Measurements from ENCODE around the gene RFX2. TPM values are rescaled to one million over a fixed set of nuclear protein-coding genes. Genes with fewer than 3 reads are reported as not detected.

The RFX2 gene
- total RNA-seq, 1 experiment from 2014 or later = 4.6 TPM

GRCh38 chr19:6133231-6133630 lies 22.9 kb upstream of the RFX2 start:
- no peak overlapping the region for H3K4me3 Mint-ChIP-seq
- ATAC-seq = no peak

GRCh38 chr19:6132482-6132881 lies 22.2 kb upstream of the RFX2 start:
- Mint-ChIP-seq H3K27ac (no peak overlapping the region), H3K4me1 (no peaks in the 10 kb centered on the region), H3K4me3 (no peak overlapping the region), H3K9me3 (peaks cover 9% of the 10 kb centered on the region), H3K36me3 (peaks cover 6% of the 10 kb centered on the region), H3K27me3 (ENCODE audit: low read depth) (no peaks in the 10 kb centered on the region)
- ATAC-seq = no peak
- CTCF ChIA-PET = no interaction called here
- no peak for DNase-seq (ENCODE audit: low spot score)
- POLR2A ChIA-PET = no interaction called here
- TF ChIP-seq ATF2 (CRISPR knock-in tag; IDR thresholded peaks at IDR 0.05; ENCODE audit: borderline replicate concordance, low read depth) (no peak), CTCF (IDR thresholded peaks at IDR 0.05) (no peak), ZNF138 (CRISPR knock-in tag; conservative IDR thresholded peaks at IDR 0.05) (no peak), TCF7 (CRISPR knock-in tag; IDR thresholded peaks at IDR 0.05; ENCODE audit: low read depth) (no peak), NFE2L1 (CRISPR knock-in tag; IDR thresholded peaks at IDR 0.05) (no peak), GTF2I (CRISPR knock-in tag; conservative IDR thresholded peaks at IDR 0.05) (no peak), ELF4 (CRISPR knock-in tag; IDR thresholded peaks at IDR 0.05; ENCODE audit: low read depth) (no peak), ESRRA (CRISPR knock-in tag; IDR thresholded peaks at IDR 0.05; ENCODE audit: borderline replicate concordance) (no peak)

More at GRCh38 chr19:6133231-6133630, 22.9 kb upstream of the RFX2 start:
- Mint-ChIP-seq H3K27me3 (ENCODE audit: low read depth) (peaks cover 7% of the 10 kb centered on the region), H3K9me3 (peaks cover 7% of the 10 kb centered on the region), H3K4me1 (no peaks in the 10 kb centered on the region), H3K27ac (no peak overlapping the region), H3K36me3 (peaks cover 2% of the 10 kb centered on the region)
- DNase-seq (ENCODE audit: low spot score) = no peak
- ChIA-PET POLR2A (no interaction called here), CTCF (interaction anchor here (0.5 to 3.0 kb wide), 2 partner anchors 8 to 40 kb away, joined by 4 to 8 read pairs; no protein-coding TSS in a partner anchor)
- TF ChIP-seq CTCF (IDR thresholded peaks at IDR 0.05) (no peak), HMGXB4 (CRISPR knock-in tag; IDR thresholded peaks at IDR 0.05) (no peak), SMAD3 (CRISPR knock-in tag; IDR thresholded peaks at IDR 0.05; ENCODE audit: borderline replicate concordance) (no peak), ATF2 (CRISPR knock-in tag; IDR thresholded peaks at IDR 0.05; ENCODE audit: borderline replicate concordance, low read depth) (no peak), MYBL2 (CRISPR knock-in tag; IDR thresholded peaks at IDR 0.05) (no peak), ZNF396 (CRISPR knock-in tag; IDR thresholded peaks at IDR 0.05; ENCODE audit: borderline replicate concordance) (no peak), ESRRA (CRISPR knock-in tag; IDR thresholded peaks at IDR 0.05; ENCODE audit: borderline replicate concordance) (no peak), GABPB1 (CRISPR knock-in tag; IDR thresholded peaks at IDR 0.05) (no peak), CREM (CRISPR knock-in tag; IDR thresholded peaks at IDR 0.05) (no peak), FOXJ3 (CRISPR knock-in tag; IDR thresholded peaks at IDR 0.05; ENCODE audit: borderline replicate concordance) (no peak), STAT6 (CRISPR knock-in tag; conservative IDR thresholded peaks at IDR 0.05; ENCODE audit: low read depth) (no peak), SOX15 (CRISPR knock-in tag; IDR thresholded peaks at IDR 0.05) (no peak), ZNF263 (CRISPR knock-in tag; IDR thresholded peaks at IDR 0.05; ENCODE audit: low read depth) (no peak)

Data from WTC11 (cell line).